Left forelimb (tissue), 1 donor: ENCODE results near the gene MPST.

ENCODE experiments used
- DNase-seq: peaks from one replicate; pipeline ENCODE4 v3.0.0-alpha.2; 2018; ENCODE audit warnings: low spot score

Gene MPST

GRCh38 chr22:37079158-37079557 lies 59.6 kb downstream of the MPST start:
- no peak for DNase-seq
